GM19395 (cell line): Measurements from ENCODE around the gene FEM1B.

Experiments
- ATAC-seq: cut with Tn5 transposase; IDR thresholded peaks from one replicate; pipeline ENCODE4 v1.9.1; 2021; ENCODE audit warnings: mild to moderate bottlenecking, moderate library complexity; ENCODE audit not compliant: unreplicated experiment

FEM1B gene

GRCh38 chr15:68283401-68283800, 5.9 kb downstream of the FEM1B start:
- no peak for ATAC-seq

- no peak for ATAC-seq
Observed at GRCh38 chr15:68284616-68285258, 7.2 kb downstream of the FEM1B start.

GRCh38 chr15:68285259-68285980, 7.9 kb downstream of the FEM1B start:
- ATAC-seq: no peak

GRCh38 chr15:68286256-68286655, 8.7 kb downstream of the FEM1B start:
- ATAC-seq: no peak

- ATAC-seq: no peak
Observed at GRCh38 chr15:68289057-68289456, 11.5 kb downstream of the FEM1B start.

GRCh38 chr15:68289621-68290352, 12.2 kb downstream of the FEM1B start:
- ATAC-seq: no peak

GRCh38 chr15:68290715-68291114, 13.2 kb downstream of the FEM1B start:
- no peak for ATAC-seq

GRCh38 chr15:68292157-68292781, 14.7 kb downstream of the FEM1B start:
- no peak for ATAC-seq

GRCh38 chr15:68292967-68293366, 15.4 kb downstream of the FEM1B start:
- ATAC-seq: no peak

GRCh38 chr15:68295014-68295805, 17.7 kb downstream of the FEM1B start:
- no peak for ATAC-seq

- no peak for ATAC-seq
Observed at GRCh38 chr15:68298336-68298735, 20.8 kb downstream of the FEM1B start.

- ATAC-seq: peak; percentile 85
Observed at GRCh38 chr15:68298882-68299381, 21.4 kb downstream of the FEM1B start.

- ATAC-seq: peak; percentile 15
Observed at GRCh38 chr15:68299436-68299835, 21.9 kb downstream of the FEM1B start.

GRCh38 chr15:68300115-68300940, 22.8 kb downstream of the FEM1B start:
- ATAC-seq: no peak

- ATAC-seq: no peak
Observed at GRCh38 chr15:68301301-68301700, 23.8 kb downstream of the FEM1B start.

GRCh38 chr15:68302729-68303128, 25.2 kb downstream of the FEM1B start:
- no peak for ATAC-seq

- no peak for ATAC-seq
Observed at GRCh38 chr15:68303134-68303533, 25.6 kb downstream of the FEM1B start.

- ATAC-seq: no peak
Observed at GRCh38 chr15:68303560-68304436, 26.3 kb downstream of the FEM1B start.
